WTC11 (cell line): ENCODE data around the gene EPN1. TPM values are rescaled to one million over a fixed set of nuclear protein-coding genes. Genes with fewer than 3 reads are reported as not detected.

ENCODE experiments used
- ATAC-seq: fragments of 200-7000 bp; cut with Tn5 transposase; 2 replicates; pipeline ENCODE4 v1.10.0; 2021; ENCODE audit warnings: mild to moderate bottlenecking, moderate library complexity
- CTCF ChIA-PET: fragments of 300-600 bp; sonication (Branson Sonifier 250); formaldehyde crosslinking; loops from one replicate; lab custom pipeline; 2021; ENCODE audit warnings: antibody characterized with exemption; lab: Charles Lee
- POLR2A ChIA-PET: fragments of 350-600 bp; sonication (Branson Sonifier 250); formaldehyde crosslinking; loops from one replicate; lab custom pipeline; 2021; ENCODE audit warnings: antibody characterized with exemption; lab: Charles Lee
- DNase-seq: peaks from one replicate; pipeline ENCODE4 v3.0.0; 2021; ENCODE audit warnings: low spot score
- H3K27ac Mint-ChIP-seq: 2 replicates; pipeline ENCODE4 v1.8.0; 2021; ENCODE audit warnings: mixed read lengths
- H3K27me3 Mint-ChIP-seq: 2 replicates; pipeline ENCODE4 v1.8.0; 2021; ENCODE audit warnings: low read depth, mild to moderate bottlenecking, moderate library complexity, mixed read lengths
- H3K36me3 Mint-ChIP-seq: 2 replicates; pipeline ENCODE4 v1.8.0; 2021; ENCODE audit warnings: mixed read lengths
- H3K4me1 Mint-ChIP-seq: 2 replicates; pipeline ENCODE4 v1.8.0; 2022; ENCODE audit warnings: mixed read lengths
- H3K4me3 Mint-ChIP-seq: 2 replicates; pipeline ENCODE4 v1.8.0; 2021; ENCODE audit warnings: mild to moderate bottlenecking, moderate library complexity, mixed read lengths
- H3K9me3 Mint-ChIP-seq: 2 replicates; pipeline ENCODE4 v1.8.0; 2021; ENCODE audit warnings: mixed read lengths
- ELF4 ChIP-seq: sonication (generic); formaldehyde crosslinking; IDR thresholded peaks from 2 replicates; pipeline ENCODE4 v1.8.1; 2022; ENCODE audit warnings: low read depth, mild to moderate bottlenecking, moderate library complexity, missing genetic modification reagents
- FOXJ3 ChIP-seq: sonication (generic); formaldehyde crosslinking; IDR thresholded peaks from 2 replicates; pipeline ENCODE4 v1.9.0; 2021; ENCODE audit warnings: missing genetic modification reagents, mild to moderate bottlenecking, borderline replicate concordance
- FOXP1 ChIP-seq: sonication (generic); formaldehyde crosslinking; IDR thresholded peaks from 2 replicates; pipeline ENCODE4 v1.8.0; 2022; ENCODE audit warnings: missing genetic modification reagents, mild to moderate bottlenecking, moderate library complexity, borderline replicate concordance
- GRHL2 ChIP-seq: fragments of 250-450 bp; sonication (Bioruptor Pico); IDR thresholded peaks from 2 replicates; pipeline ENCODE4 v1.8.0; 2022; ENCODE audit warnings: mild to moderate bottlenecking, moderate library complexity; ENCODE audit not compliant: insufficient replicate concordance, severe bottlenecking
- HMGA2 ChIP-seq: fragments of 250-450 bp; sonication (Bioruptor Pico); IDR thresholded peaks from 2 replicates; pipeline ENCODE4 v1.4.0; 2021; ENCODE audit warnings: mild to moderate bottlenecking, moderate library complexity
- JAZF1 ChIP-seq: fragments of 250-450 bp; sonication (Bioruptor Pico); IDR thresholded peaks from 2 replicates; pipeline ENCODE4 v1.9.0; 2021; ENCODE audit warnings: moderate library complexity, mild to moderate bottlenecking, inconsistent platforms
- NR3C1 ChIP-seq: sonication (generic); formaldehyde crosslinking; conservative IDR thresholded peaks from 2 replicates; pipeline ENCODE4 v1.8.1; 2023; ENCODE audit warnings: low read depth, mild to moderate bottlenecking, missing genetic modification reagents
- OVOL2 ChIP-seq: fragments of 250-450 bp; sonication (Bioruptor Pico); IDR thresholded peaks from 2 replicates; pipeline ENCODE4 v1.9.0; 2021; ENCODE audit warnings: mild to moderate bottlenecking, borderline replicate concordance
- STAT6 ChIP-seq: sonication (generic); formaldehyde crosslinking; conservative IDR thresholded peaks from 2 replicates; pipeline ENCODE4 v1.8.1; 2023; ENCODE audit warnings: mild to moderate bottlenecking, low read depth, missing genetic modification reagents, moderate library complexity
- ZBTB21 ChIP-seq: sonication (generic); formaldehyde crosslinking; IDR thresholded peaks from 2 replicates; pipeline ENCODE4 v1.8.1; 2023; ENCODE audit warnings: mild to moderate bottlenecking, missing genetic modification reagents, borderline replicate concordance
- ZBTB43 ChIP-seq: sonication (generic); formaldehyde crosslinking; IDR thresholded peaks from 2 replicates; pipeline ENCODE4 v1.8.1; 2023; ENCODE audit warnings: mild to moderate bottlenecking, missing genetic modification reagents
- ZNF263 ChIP-seq: sonication (generic); formaldehyde crosslinking; IDR thresholded peaks from 2 replicates; pipeline ENCODE4 v1.8.1; 2022; ENCODE audit warnings: low read depth, mild to moderate bottlenecking, moderate library complexity, missing genetic modification reagents
- total RNA-seq: library from RNA; stranded (reverse); gene quantifications from 3 replicates; pipeline ENCODE4 v1.2.3, GENCODE V29; 2021
- TF ChIP-seq, protein P1 (sequence below): sonication (generic); formaldehyde crosslinking; IDR thresholded peaks from 2 replicates; pipeline ENCODE4 v1.8.1; 2022; ENCODE audit warnings: low read depth, missing genetic modification reagents, borderline replicate concordance
- TF ChIP-seq, protein P2 (sequence below): sonication (generic); formaldehyde crosslinking; IDR thresholded peaks from 2 replicates; pipeline ENCODE4 v1.8.1; 2023; ENCODE audit warnings: mild to moderate bottlenecking, missing genetic modification reagents
- TF ChIP-seq, protein P3 (sequence below): sonication (generic); formaldehyde crosslinking; IDR thresholded peaks from 2 replicates; pipeline ENCODE4 v1.8.0; 2023; ENCODE audit warnings: mild to moderate bottlenecking, missing genetic modification reagents
- TF ChIP-seq, protein P4 (sequence below): fragments of 250-450 bp; sonication (Bioruptor Pico); IDR thresholded peaks from 2 replicates; pipeline ENCODE4 v1.9.0; 2021; ENCODE audit warnings: moderate library complexity, mild to moderate bottlenecking, inconsistent platforms, borderline replicate concordance

Gene EPN1
- total RNA-seq, 1 experiment from 2014 or later, result 234 TPM

- TF ChIP-seq GRHL2 (CRISPR knock-in tag) (no peak), HMGA2 (CRISPR knock-in tag) (no peak), ZNF263 (CRISPR knock-in tag) (no peak), FOXP1 (no peak), JAZF1 (no peak), ELF4 (no peak), STAT6 (CRISPR knock-in tag) (no peak)
- TF ChIP-seq, protein P1, sequence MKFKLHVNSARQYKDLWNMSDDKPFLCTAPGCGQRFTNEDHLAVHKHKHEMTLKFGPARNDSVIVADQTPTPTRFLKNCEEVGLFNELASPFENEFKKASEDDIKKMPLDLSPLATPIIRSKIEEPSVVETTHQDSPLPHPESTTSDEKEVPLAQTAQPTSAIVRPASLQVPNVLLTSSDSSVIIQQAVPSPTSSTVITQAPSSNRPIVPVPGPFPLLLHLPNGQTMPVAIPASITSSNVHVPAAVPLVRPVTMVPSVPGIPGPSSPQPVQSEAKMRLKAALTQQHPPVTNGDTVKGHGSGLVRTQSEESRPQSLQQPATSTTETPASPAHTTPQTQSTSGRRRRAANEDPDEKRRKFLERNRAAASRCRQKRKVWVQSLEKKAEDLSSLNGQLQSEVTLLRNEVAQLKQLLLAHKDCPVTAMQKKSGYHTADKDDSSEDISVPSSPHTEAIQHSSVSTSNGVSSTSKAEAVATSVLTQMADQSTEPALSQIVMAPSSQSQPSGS (CRISPR knock-in tag), result no peak
- TF ChIP-seq, protein P2, sequence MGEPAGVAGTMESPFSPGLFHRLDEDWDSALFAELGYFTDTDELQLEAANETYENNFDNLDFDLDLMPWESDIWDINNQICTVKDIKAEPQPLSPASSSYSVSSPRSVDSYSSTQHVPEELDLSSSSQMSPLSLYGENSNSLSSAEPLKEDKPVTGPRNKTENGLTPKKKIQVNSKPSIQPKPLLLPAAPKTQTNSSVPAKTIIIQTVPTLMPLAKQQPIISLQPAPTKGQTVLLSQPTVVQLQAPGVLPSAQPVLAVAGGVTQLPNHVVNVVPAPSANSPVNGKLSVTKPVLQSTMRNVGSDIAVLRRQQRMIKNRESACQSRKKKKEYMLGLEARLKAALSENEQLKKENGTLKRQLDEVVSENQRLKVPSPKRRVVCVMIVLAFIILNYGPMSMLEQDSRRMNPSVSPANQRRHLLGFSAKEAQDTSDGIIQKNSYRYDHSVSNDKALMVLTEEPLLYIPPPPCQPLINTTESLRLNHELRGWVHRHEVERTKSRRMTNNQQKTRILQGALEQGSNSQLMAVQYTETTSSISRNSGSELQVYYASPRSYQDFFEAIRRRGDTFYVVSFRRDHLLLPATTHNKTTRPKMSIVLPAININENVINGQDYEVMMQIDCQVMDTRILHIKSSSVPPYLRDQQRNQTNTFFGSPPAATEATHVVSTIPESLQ (CRISPR knock-in tag), result no peak
Observed at GRCh38 chr19:55696301-55697068, 21.5 kb downstream of the EPN1 start (continued).

DNA sequence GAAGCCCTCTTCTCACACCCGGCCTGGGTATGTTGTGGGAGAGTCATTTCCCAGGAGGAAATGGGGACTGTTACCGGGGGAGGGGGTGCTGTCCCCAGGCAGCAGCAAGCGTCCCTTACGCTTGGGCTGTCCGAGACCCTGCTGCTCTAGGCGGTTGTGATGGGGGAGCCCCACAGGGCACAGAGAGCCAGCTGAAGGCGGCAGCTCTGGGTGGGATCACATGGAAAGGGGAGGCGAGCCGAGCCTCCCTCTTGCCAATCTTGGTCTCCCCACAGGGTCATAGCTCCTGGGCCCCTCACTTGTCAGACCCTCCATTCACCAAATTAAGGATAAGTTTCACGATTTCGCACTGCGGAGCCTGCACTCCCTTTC, 22.0 kb downstream of the EPN1 start:
- no peaks in the 10 kb centered on the region for H3K27me3 Mint-ChIP-seq
- no peak overlapping the region for H3K27ac Mint-ChIP-seq
- no peaks in the 10 kb centered on the region for H3K9me3 Mint-ChIP-seq
- no peaks in the 10 kb centered on the region for H3K4me1 Mint-ChIP-seq
- peaks cover 31% of the 10 kb centered on the region for H3K36me3 Mint-ChIP-seq
- TF ChIP-seq ZBTB43 (CRISPR knock-in tag), result no peak
- no peak for TF ChIP-seq OVOL2 (CRISPR knock-in tag)
- TF ChIP-seq, protein P3, sequence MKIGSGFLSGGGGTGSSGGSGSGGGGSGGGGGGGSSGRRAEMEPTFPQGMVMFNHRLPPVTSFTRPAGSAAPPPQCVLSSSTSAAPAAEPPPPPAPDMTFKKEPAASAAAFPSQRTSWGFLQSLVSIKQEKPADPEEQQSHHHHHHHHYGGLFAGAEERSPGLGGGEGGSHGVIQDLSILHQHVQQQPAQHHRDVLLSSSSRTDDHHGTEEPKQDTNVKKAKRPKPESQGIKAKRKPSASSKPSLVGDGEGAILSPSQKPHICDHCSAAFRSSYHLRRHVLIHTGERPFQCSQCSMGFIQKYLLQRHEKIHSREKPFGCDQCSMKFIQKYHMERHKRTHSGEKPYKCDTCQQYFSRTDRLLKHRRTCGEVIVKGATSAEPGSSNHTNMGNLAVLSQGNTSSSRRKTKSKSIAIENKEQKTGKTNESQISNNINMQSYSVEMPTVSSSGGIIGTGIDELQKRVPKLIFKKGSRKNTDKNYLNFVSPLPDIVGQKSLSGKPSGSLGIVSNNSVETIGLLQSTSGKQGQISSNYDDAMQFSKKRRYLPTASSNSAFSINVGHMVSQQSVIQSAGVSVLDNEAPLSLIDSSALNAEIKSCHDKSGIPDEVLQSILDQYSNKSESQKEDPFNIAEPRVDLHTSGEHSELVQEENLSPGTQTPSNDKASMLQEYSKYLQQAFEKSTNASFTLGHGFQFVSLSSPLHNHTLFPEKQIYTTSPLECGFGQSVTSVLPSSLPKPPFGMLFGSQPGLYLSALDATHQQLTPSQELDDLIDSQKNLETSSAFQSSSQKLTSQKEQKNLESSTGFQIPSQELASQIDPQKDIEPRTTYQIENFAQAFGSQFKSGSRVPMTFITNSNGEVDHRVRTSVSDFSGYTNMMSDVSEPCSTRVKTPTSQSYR (CRISPR knock-in tag), result no peak
- TF ChIP-seq ZBTB21 (CRISPR knock-in tag), result no peak
- TF ChIP-seq NR3C1 (CRISPR knock-in tag), result no peak
- TF ChIP-seq HMGA2 (CRISPR knock-in tag), result no peak
- no peak for TF ChIP-seq FOXJ3 (CRISPR knock-in tag)
- TF ChIP-seq, protein P4, sequence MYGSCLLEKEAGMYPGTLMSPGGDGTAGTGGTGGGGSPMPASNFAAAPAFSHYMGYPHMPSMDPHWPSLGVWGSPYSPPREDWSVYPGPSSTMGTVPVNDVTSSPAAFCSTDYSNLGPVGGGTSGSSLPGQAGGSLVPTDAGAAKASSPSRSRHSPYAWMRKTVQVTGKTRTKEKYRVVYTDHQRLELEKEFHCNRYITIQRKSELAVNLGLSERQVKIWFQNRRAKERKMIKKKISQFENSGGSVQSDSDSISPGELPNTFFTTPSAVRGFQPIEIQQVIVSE (CRISPR knock-in tag), result no peak
- ATAC-seq, result no peak
- no peak overlapping the region for H3K4me3 Mint-ChIP-seq
- no peak for DNase-seq
- CTCF ChIA-PET, result interaction anchor here (0.6 kb wide), 1 partner anchor 79 kb away, joined by 3 read pairs; no protein-coding TSS in a partner anchor
- POLR2A ChIA-PET, result no interaction called here
